HCT116 (cell line): ENCODE data around the gene STX16. TPM values are rescaled to one million over a fixed set of nuclear protein-coding genes. Genes with fewer than 3 reads are reported as not detected.

Experiments used
- ATAC-seq: fragments of 200-7000 bp; cut with Tn5 transposase; 2 replicates; pipeline ENCODE4 v1.9.1; 2020; ENCODE audit warnings: mild to moderate bottlenecking, moderate library complexity
- BruUV-seq: library from RNA; stranded (reverse); fragments of 400-500 nt; replicated peaks from 2 replicates; lab custom pipeline; 2021; lab: Mats Ljungman, UMichigan
- CTCF ChIA-PET: fragments of 300-600 bp; sonication (Branson Sonifier 250); formaldehyde crosslinking; loops from one replicate; lab custom pipeline; 2021; ENCODE audit warnings: antibody characterized with exemption; lab: Charles Lee
- POLR2A ChIA-PET: fragments of 300-600, 350-600 bp; sonication (Branson Sonifier 250); formaldehyde crosslinking; loops from one replicate; lab custom pipeline; 2021; ENCODE audit warnings: antibody characterized with exemption; lab: Charles Lee
- RAD21 ChIA-PET, 2 experiments: fragments of 300-600 bp; sonication (Branson Sonifier 250); formaldehyde crosslinking; loops; one replicate each; lab custom pipeline; 2023; ENCODE audit warnings: low total read pairs in 2 of 2; ENCODE audit not compliant: uncharacterized antibody in 2 of 2, unreplicated experiment in 2 of 2, low non-redundant PET in 1 of 2; lab: Charles Lee
- DNase-seq: peaks from one replicate; pipeline ENCODE4 v3.0.0-alpha.2; 2010; ENCODE audit warnings: low read depth, low spot score
- H2AFZ ChIP-seq: fragments of 200-600 bp; shearing (Covaris generic), sonication (generic); 2 replicates; pipeline ENCODE4 v1.6.1; 2017; ENCODE audit warnings: low read depth, mixed run types, mixed read lengths, antibody characterized with exemption, low read length; ENCODE audit not compliant: poor library complexity, severe bottlenecking
- H3K27ac ChIP-seq: 2 replicates; pipeline ENCODE4 v1.5.1; 2012; ENCODE audit warnings: low read depth, low read length
- H3K27me3 ChIP-seq: fragments of 200-600 bp; sonication (generic); 2 replicates; pipeline ENCODE4 v1.6.1; 2016; ENCODE audit warnings: mixed run types, low read length, mixed read lengths; ENCODE audit not compliant: insufficient read depth
- H3K36me3 ChIP-seq, 2 experiments: fragments of 200-500 bp in 1 of 2; fragments of 200-600 bp in 1 of 2; sonication (Bioruptor generic) in 1 of 2; sonication (generic) in 1 of 2; 2 replicates each; pipeline versions ENCODE4 v1.5.1 to v1.6.1; 2014 to 2016; ENCODE audit warnings: low read length in 2 of 2, inconsistent platforms in 1 of 2, mixed read lengths in 1 of 2, mixed run types in 1 of 2; ENCODE audit not compliant: insufficient read depth in 2 of 2, control insufficient read depth in 1 of 2
- H3K4me1 ChIP-seq, 2 experiments: fragments of 200-600 bp in 1 of 2; sonication (generic) in 1 of 2; 2 replicates each; pipeline versions ENCODE4 v1.5.1 to v1.6.1; 2012 to 2017; ENCODE audit warnings: low read length in 2 of 2, inconsistent platforms in 1 of 2, mild to moderate bottlenecking in 1 of 2, mixed read lengths in 1 of 2, mixed run types in 1 of 2, moderate library complexity in 1 of 2; ENCODE audit not compliant: insufficient read depth in 2 of 2, control insufficient read depth in 1 of 2
- H3K4me2 ChIP-seq: fragments of 200-600 bp; sonication (generic); 2 replicates; pipeline ENCODE4 v1.6.1; 2017; ENCODE audit warnings: mixed run types, low read length, mixed read lengths
- H3K4me3 ChIP-seq, 2 experiments: fragments of 200-600 bp in 1 of 2; sonication (generic) in 1 of 2; replicated peaks in 1 of 2; 2 replicates each; pipeline ENCODE4 v1.5.1; 2011 to 2016; ENCODE audit warnings: low read length in 2 of 2, control low read depth in 1 of 2, low read depth in 1 of 2, mild to moderate bottlenecking in 1 of 2, mixed read lengths in 1 of 2, mixed run types in 1 of 2
- H3K79me2 ChIP-seq: fragments of 200-600 bp; sonication (generic); 2 replicates; pipeline ENCODE4 v1.6.1; 2017; ENCODE audit warnings: mild to moderate bottlenecking, mixed run types, low read length, moderate library complexity, mixed read lengths; ENCODE audit not compliant: insufficient read depth
- H3K9ac ChIP-seq: fragments of 200-600 bp; sonication (generic); 2 replicates; pipeline ENCODE4 v1.6.1; 2016; ENCODE audit warnings: low read length, mixed read lengths
- H3K9me2 ChIP-seq: fragments of 200-600 bp; sonication (generic), shearing (Covaris generic); 2 replicates; pipeline ENCODE4 v1.6.1; 2017; ENCODE audit warnings: mixed run types, mild to moderate bottlenecking, moderate library complexity; ENCODE audit not compliant: insufficient read depth
- H3K9me3 ChIP-seq, 2 experiments: fragments of 200-500 bp in 1 of 2; fragments of 200-600 bp in 1 of 2; sonication (Bioruptor generic) in 1 of 2; sonication (generic) in 1 of 2; 2 replicates each; pipeline ENCODE4 v1.6.1; 2014 to 2017; ENCODE audit warnings: low read length in 2 of 2, mixed read lengths in 2 of 2, inconsistent platforms in 1 of 2, low read depth in 1 of 2, mild to moderate bottlenecking in 1 of 2, mixed run types in 1 of 2, moderate library complexity in 1 of 2; ENCODE audit not compliant: control insufficient read depth in 1 of 2, insufficient read depth in 1 of 2
- H4K20me1 ChIP-seq: fragments of 200-600 bp; sonication (generic), shearing (Covaris generic); 2 replicates; pipeline ENCODE4 v1.6.1; 2017; ENCODE audit warnings: mixed run types, mild to moderate bottlenecking, moderate library complexity; ENCODE audit not compliant: insufficient read depth
- CBX3 ChIP-seq: IDR thresholded peaks from 2 replicates; pipeline ENCODE4 v1.6.1; 2012; ENCODE audit warnings: low read depth
- CEBPB ChIP-seq: IDR thresholded peaks from 2 replicates; pipeline ENCODE4 v1.6.1; 2012; ENCODE audit warnings: low read depth
- EGR1 ChIP-seq: IDR thresholded peaks from 2 replicates; pipeline ENCODE4 v1.6.1; 2012; ENCODE audit warnings: low read depth
- ELF1 ChIP-seq: IDR thresholded peaks from 2 replicates; pipeline ENCODE4 v1.6.1; 2012; ENCODE audit warnings: low read depth, borderline replicate concordance
- EZH2phosphoT487 ChIP-seq: fragments of 200-600 bp; IDR thresholded peaks from 2 replicates; pipeline ENCODE4 v1.6.1; 2018; ENCODE audit warnings: antibody characterized with exemption, borderline replicate concordance
- FOSL1 ChIP-seq: IDR thresholded peaks from 2 replicates; pipeline ENCODE4 v1.6.1; 2012; ENCODE audit warnings: low read depth
- JUND ChIP-seq: IDR thresholded peaks from 2 replicates; pipeline ENCODE4 v1.6.1; 2012
- POLR2A ChIP-seq: IDR thresholded peaks from 2 replicates; pipeline ENCODE4 v1.7.0; 2011; ENCODE audit warnings: borderline replicate concordance; ENCODE audit not compliant: insufficient read depth, insufficient read length; ENCODE audit errors: extremely low read depth
- POLR2AphosphoS5 ChIP-seq: IDR thresholded peaks from 2 replicates; pipeline ENCODE4 v1.6.1; 2011; ENCODE audit warnings: mild to moderate bottlenecking, low read depth, low read length, moderate library complexity
- REST ChIP-seq: IDR thresholded peaks from 2 replicates; pipeline ENCODE4 v1.6.1; 2012; ENCODE audit warnings: low read depth
- SIN3A ChIP-seq: IDR thresholded peaks from 2 replicates; pipeline ENCODE4 v1.6.1; 2012; ENCODE audit warnings: low read depth
- SP1 ChIP-seq: IDR thresholded peaks from 2 replicates; pipeline ENCODE4 v1.6.1; 2012; ENCODE audit warnings: low read depth
- SRF ChIP-seq: IDR thresholded peaks from 2 replicates; pipeline ENCODE4 v1.6.1; 2012; ENCODE audit warnings: low read depth
- TCF7L2 ChIP-seq: IDR thresholded peaks from 2 replicates; pipeline ENCODE4 v1.7.0; 2011; ENCODE audit warnings: borderline replicate concordance, inconsistent platforms; ENCODE audit not compliant: insufficient read depth, insufficient read length; ENCODE audit errors: extremely low read depth
- YY1 ChIP-seq: IDR thresholded peaks from 2 replicates; pipeline ENCODE4 v1.6.1; 2011; ENCODE audit warnings: low read length, low read depth, moderate library complexity, mild to moderate bottlenecking; ENCODE audit not compliant: insufficient replicate concordance; ENCODE audit errors: extremely low read depth
- ZBTB33 ChIP-seq: IDR thresholded peaks from 2 replicates; pipeline ENCODE4 v1.6.1; 2011; ENCODE audit warnings: mild to moderate bottlenecking, low read length, moderate library complexity; ENCODE audit not compliant: insufficient replicate concordance; ENCODE audit errors: extremely low read depth
- ZFX ChIP-seq: fragments of 450-650 bp; IDR thresholded peaks from 2 replicates; pipeline ENCODE4 v1.6.1; 2017
- ZNF274 ChIP-seq: fragments of 200-500 bp; sonication (Bioruptor generic); IDR thresholded peaks from 2 replicates; pipeline ENCODE4 v1.6.1; 2014; ENCODE audit warnings: mild to moderate bottlenecking, low read depth, low read length, inconsistent platforms
- intact Hi-C: fragments of 100-400 bp; cut with micrococcal nuclease; formaldehyde crosslinking; loops from 2 replicates; pipeline ENCODE4 v1.10.0; 2022
- total RNA-seq: library from RNA; stranded (reverse); gene quantifications from one replicate; pipeline ENCODE4 v1.2.1, GENCODE V29; 2021; ENCODE audit not compliant: unreplicated experiment
- TF ChIP-seq, protein P1 (sequence below): IDR thresholded peaks from 2 replicates; pipeline ENCODE4 v1.6.1; 2012

Gene STX16
- total RNA-seq, 1 experiment from 2014 or later: 55.1 TPM

DNA sequence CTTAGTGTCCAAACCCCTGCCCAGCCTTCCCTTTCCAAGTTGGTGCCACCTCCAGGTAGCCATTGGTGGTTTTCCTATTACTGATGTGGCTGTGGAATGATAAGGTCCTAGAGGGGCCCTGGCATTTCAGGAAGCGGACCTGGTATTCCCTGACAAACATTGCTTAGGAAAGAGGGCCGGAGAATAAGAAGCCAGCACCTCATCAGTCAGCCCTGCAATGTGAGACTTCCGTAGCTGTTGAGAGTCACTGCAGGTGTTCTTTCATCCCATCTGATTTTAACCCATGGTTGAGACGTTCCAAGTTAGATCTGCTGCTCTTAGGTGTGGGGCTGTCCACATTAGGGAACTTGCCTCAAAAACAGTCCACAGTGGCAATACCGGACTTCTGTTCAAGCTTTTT is 26.7 kb downstream of the STX16 start:
- H3K79me2 ChIP-seq: no peaks in the 10 kb centered on the region
- ATAC-seq (no peak), DNase-seq (no peak)
- BruUV-seq: TSS peak; percentile 41
- no peak overlapping the region for H3K9ac ChIP-seq
- no peaks in the 10 kb centered on the region for H3K27me3 ChIP-seq
- intact Hi-C loops: no loop called here
- H3K9me2 ChIP-seq: no peaks in the 10 kb centered on the region
- H3K9me3 ChIP-seq: no peaks in the 10 kb centered on the region
- RAD21 ChIA-PET: no interaction called here
- H3K36me3 ChIP-seq: peaks cover 26 to 36% of the 10 kb centered on the region in 2 experiments
- CTCF ChIA-PET: no interaction called here
- H3K27ac ChIP-seq: no peak overlapping the region
- H4K20me1 ChIP-seq: no peaks in the 10 kb centered on the region
- H3K4me2 ChIP-seq: no peak overlapping the region
- POLR2A ChIA-PET: no interaction called here
- TF ChIP-seq ZFX: no peak
- no peak for TF ChIP-seq YY1
- no peak for TF ChIP-seq EZH2phosphoT487
- no peak for TF ChIP-seq TCF7L2
- TF ChIP-seq CBX3: no peak
- no peak for TF ChIP-seq JUND
- TF ChIP-seq FOSL1: no peak
- no peak for TF ChIP-seq SRF
- TF ChIP-seq ZNF274: no peak
- TF ChIP-seq CEBPB: no peak
- TF ChIP-seq SP1: no peak
- TF ChIP-seq EGR1: no peak
- TF ChIP-seq POLR2A: no peak
- TF ChIP-seq ZBTB33: no peak
- TF ChIP-seq ELF1: no peak
- TF ChIP-seq SIN3A: no peak
- TF ChIP-seq, protein P1, sequence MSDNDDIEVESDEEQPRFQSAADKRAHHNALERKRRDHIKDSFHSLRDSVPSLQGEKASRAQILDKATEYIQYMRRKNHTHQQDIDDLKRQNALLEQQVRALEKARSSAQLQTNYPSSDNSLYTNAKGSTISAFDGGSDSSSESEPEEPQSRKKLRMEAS: no peak
- TF ChIP-seq REST: no peak
- no peak for TF ChIP-seq POLR2AphosphoS5
- no peaks in the 10 kb centered on the region for H3K4me1 ChIP-seq
- H2AFZ ChIP-seq: no peak overlapping the region
- H3K4me3 ChIP-seq: no peak overlapping the region
